Right lobe of liver (tissue), 6 donors: ENCODE data around the gene BEND5. TPM values are rescaled to one million over a fixed set of nuclear protein-coding genes. Genes with fewer than 3 reads are reported as not detected.

Experiments used
- ATAC-seq, 4 donors: fragments of 200-7000 bp; cut with Tn5 transposase; one replicate each; pipeline ENCODE4 v1.9.1; 2020; ENCODE audit warnings: mild to moderate bottlenecking in 4 of 4, moderate library complexity in 4 of 4
- DNase-seq, 3 donors: peaks; one replicate each; pipeline ENCODE4 v3.0.0-alpha.2; 2020
- H3K27ac ChIP-seq, 3 donors: fragments of 200-600 bp; one replicate each; pipeline ENCODE4 v1.8.0; 2022
- H3K27me3 ChIP-seq, 2 donors: fragments of 200-600 bp; one replicate each; pipeline ENCODE4 v1.8.0; 2022
- H3K36me3 ChIP-seq, 4 donors: fragments of 200-600 bp; sonication (generic) in 1 of 4; one replicate each; pipeline versions ENCODE4 v1.5.1 to v1.8.0; 2017 to 2022; ENCODE audit warnings: control low read depth in 1 of 4
- H3K4me1 ChIP-seq, 4 donors: fragments of 200-600 bp; sonication (generic) in 1 of 4; one replicate each; pipeline versions ENCODE4 v1.5.1 to v1.8.0; 2017 to 2022; ENCODE audit warnings: control low read depth in 1 of 4
- H3K4me3 ChIP-seq, 3 donors: fragments of 200-600 bp; one replicate each; pipeline ENCODE4 v1.8.0; 2022
- H3K9me3 ChIP-seq, 4 donors: fragments of 200-600 bp; sonication (generic) in 1 of 4; one replicate each; pipeline versions ENCODE4 v1.5.1 to v1.8.0; 2017 to 2022; ENCODE audit warnings: control low read depth in 1 of 4
- POLR2A ChIP-seq: fragments of 450-650 bp; IDR thresholded peaks from one replicate; pipeline ENCODE4 v1.6.1; 2017; ENCODE audit warnings: antibody characterized with exemption, mild to moderate bottlenecking
- WGBS: methylation state at CpG from one replicate; pipeline ENCODE4 v1.1.6; 2018; ENCODE audit warnings: low coverage, low lambda C conversion rate; ENCODE audit not compliant: insufficient coverage; ENCODE audit errors: missing lambda C conversion rate; 5-methylcytosine and 5-hydroxymethylcytosine counted together
- intact Hi-C, 2 donors: fragments of 100-400 bp; cut with DNase I; formaldehyde crosslinking; loops; one replicate each; pipeline versions ENCODE4 v1.11.2 to v1.14.1; 2022
- total RNA-seq, 6 experiments: library from RNA; depleted of rRNA in 2 of 6; stranded (reverse); fragments of >200 nt in 2 of 6; fragmentation: NEBNext Ultra II Directional in 3 of 6; extraction: Animal tissue kit (Norgen Biotek cat#: 25700) in 3 of 6; gene quantifications; one replicate each; pipeline versions ENCODE4 v1.1.0 to v1.2.4, GENCODE V29; 2016 to 2023
- TF ChIP-seq, protein P1 (sequence below), 4 donors: fragments of 200-600 bp in 3 of 4; fragments of 450-650 bp in 1 of 4; IDR thresholded peaks; one replicate each; pipeline versions ENCODE4 v1.5.1 to v1.8.0; 2016 to 2022; ENCODE audit warnings: antibody characterized with exemption in 4 of 4, mild to moderate bottlenecking in 2 of 4
- donor health status: DM: no; HTN: yes; CAD: no.
- donor health status: DM: no; HTN: no; CAD: no.
- donor health status: DM: no; HTN: no; CAD: no.
- donor health status: DM: no; HTN: yes; CAD: no.
- donor health status: DM: no; HTN: yes; CAD: no.

Gene BEND5
- total RNA-seq, 6 experiments from 2014 or later: 0.34 to 1.8 (median 0.47) TPM; not detected in 3

DNA sequence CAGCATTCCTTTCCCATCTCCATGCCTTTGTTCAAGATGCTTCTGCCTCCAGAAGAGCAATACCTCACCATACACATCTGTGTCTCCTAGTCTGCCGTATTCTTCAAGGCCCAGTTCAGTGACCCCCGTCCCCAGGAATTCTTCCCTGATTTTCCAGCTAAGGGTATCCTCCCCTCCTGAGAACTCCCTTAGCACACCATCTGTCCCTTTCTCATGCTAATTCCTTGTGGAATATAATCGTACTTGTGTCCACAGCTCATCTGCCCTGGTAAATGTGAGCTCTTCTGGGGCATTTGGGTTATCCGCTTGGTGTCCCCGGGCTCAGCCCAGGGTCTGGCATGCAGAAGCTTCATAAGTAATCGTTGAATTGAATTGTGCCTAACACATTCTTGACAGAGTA lies 40.9 kb downstream of the BEND5 start:
- no peaks in the 10 kb centered on the region for H3K27me3 ChIP-seq
- H3K36me3 ChIP-seq: no peaks in the 10 kb centered on the region
- 77% methylated on average over 6 of the region's 6 CpGs for WGBS
- TF ChIP-seq, protein P1, sequence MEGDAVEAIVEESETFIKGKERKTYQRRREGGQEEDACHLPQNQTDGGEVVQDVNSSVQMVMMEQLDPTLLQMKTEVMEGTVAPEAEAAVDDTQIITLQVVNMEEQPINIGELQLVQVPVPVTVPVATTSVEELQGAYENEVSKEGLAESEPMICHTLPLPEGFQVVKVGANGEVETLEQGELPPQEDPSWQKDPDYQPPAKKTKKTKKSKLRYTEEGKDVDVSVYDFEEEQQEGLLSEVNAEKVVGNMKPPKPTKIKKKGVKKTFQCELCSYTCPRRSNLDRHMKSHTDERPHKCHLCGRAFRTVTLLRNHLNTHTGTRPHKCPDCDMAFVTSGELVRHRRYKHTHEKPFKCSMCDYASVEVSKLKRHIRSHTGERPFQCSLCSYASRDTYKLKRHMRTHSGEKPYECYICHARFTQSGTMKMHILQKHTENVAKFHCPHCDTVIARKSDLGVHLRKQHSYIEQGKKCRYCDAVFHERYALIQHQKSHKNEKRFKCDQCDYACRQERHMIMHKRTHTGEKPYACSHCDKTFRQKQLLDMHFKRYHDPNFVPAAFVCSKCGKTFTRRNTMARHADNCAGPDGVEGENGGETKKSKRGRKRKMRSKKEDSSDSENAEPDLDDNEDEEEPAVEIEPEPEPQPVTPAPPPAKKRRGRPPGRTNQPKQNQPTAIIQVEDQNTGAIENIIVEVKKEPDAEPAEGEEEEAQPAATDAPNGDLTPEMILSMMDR (IDR thresholded peaks at IDR 0.05): no peak
- TF ChIP-seq POLR2A: no peak
- H3K4me3 ChIP-seq: no peak overlapping the region
- intact Hi-C loops: no loop called here
- no peaks in the 10 kb centered on the region for H3K9me3 ChIP-seq
- DNase-seq (no peak), ATAC-seq (no peak)
- no peaks in the 10 kb centered on the region for H3K4me1 ChIP-seq
- H3K27ac ChIP-seq: no peak overlapping the region

DNA sequence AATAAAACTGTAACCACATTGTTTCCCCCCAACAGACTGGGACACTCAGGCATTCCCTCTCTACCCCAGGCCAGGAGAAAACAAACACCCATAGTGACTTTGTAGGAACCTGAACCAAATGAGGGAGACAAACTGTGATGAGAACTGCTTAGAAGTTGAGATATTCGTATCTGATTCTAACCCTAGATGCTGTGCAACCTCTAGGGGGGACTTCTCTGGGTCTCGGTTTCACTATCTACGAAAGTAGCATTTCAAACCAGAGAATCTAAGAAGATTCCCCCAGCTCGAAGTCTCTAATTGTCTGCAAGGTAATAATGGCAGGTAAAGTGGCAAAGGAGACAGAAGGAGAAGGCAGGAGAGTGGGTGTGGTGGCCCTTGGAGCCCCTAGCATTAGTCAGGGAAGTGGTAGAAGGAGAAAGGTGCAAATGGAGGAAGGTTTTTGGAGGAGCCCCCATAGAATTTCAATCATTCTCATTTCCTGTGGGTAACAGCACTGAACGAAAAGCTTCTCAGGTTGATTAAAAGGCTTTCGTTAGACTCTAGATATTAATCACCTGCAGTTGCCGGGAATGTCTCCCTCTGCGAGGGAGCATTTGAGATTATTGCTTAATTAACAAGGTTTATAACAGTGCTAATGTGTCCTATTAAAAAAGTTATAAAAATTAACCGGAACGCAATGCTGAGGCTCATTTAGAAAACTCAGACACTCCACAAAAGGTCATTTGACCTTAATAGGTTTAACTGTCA lies 46.4 kb downstream of the BEND5 start:
- intact Hi-C loops: no loop called here
- Histone ChIP-seq H3K36me3 (no peaks in the 10 kb centered on the region), H3K9me3 (no peaks in the 10 kb centered on the region), H3K27ac (no peak overlapping the region), H3K27me3 (no peaks in the 10 kb centered on the region), H3K4me1 (no peaks in the 10 kb centered on the region), H3K4me3 (no peak overlapping the region)
- TF ChIP-seq, protein P1 (IDR thresholded peaks at IDR 0.05): no peak
- TF ChIP-seq POLR2A: no peak
- DNase-seq (no peak), ATAC-seq (no peak)
- 65% methylated on average over 10 of the region's 10 CpGs for WGBS

DNA sequence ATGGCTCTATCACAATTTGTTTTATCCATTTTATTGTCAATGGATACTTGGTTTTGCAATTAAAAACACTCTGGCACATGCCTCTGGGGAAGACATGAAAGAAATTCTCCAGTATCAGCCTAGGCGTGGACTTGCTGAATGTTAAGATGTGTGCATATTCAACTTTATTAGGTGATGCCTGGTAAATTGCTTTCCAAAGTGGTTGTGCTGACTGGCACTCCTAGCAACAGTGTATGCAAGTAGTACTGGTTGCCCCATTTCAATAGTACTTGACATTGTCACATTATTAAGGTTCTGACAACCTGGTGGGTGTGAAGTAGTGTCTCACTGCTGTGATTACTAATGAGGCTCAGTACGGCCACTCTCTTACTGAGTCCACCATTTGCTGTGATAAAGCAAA lies 48.1 kb downstream of the BEND5 start:
- H3K36me3 ChIP-seq: no peaks in the 10 kb centered on the region
- intact Hi-C loops: no loop called here
- 73% methylated on average over 1 of the region's 2 CpGs for WGBS
- H3K27me3 ChIP-seq: no peaks in the 10 kb centered on the region
- no peaks in the 10 kb centered on the region for H3K4me1 ChIP-seq
- ATAC-seq: no peak
- no peak for DNase-seq
- H3K4me3 ChIP-seq: no peak overlapping the region
- H3K9me3 ChIP-seq: no peaks in the 10 kb centered on the region
- no peak for TF ChIP-seq POLR2A
- TF ChIP-seq, protein P1 (IDR thresholded peaks at IDR 0.05): no peak
- no peak overlapping the region for H3K27ac ChIP-seq

DNA sequence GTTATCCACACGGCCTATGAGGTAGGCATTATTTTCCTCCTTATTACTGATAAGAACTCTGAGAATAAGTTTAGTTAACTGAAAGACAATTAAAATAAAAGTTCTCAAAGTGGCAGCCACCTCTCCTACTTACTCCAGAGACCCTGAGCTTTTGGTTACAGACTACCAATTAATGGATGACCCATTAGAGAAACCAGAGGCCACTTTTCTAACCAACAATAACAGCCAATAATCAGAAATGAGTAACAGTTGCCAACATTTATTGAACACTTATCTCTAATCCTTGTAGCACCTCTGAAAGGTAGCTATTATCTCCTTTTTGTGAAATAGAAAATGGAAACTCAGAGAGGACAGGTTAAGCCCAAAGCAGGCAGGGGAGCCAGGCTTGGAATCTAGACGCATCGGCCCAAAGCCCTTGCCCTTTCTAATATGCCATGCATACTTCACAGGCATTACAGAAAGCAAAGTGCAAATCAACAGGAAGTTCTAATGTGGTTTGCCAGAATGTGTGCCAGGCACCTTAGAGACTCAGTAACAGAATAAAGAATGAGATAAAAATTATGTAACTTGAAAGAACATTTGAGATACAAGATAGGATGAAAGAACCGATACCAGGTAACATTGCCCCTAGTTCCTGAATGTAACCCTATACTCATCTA lies 50.0 kb downstream of the BEND5 start:
- Histone ChIP-seq H3K4me3 (no peak overlapping the region), H3K27me3 (no peaks in the 10 kb centered on the region), H3K36me3 (no peaks in the 10 kb centered on the region), H3K27ac (no peak overlapping the region), H3K4me1 (no peaks in the 10 kb centered on the region), H3K9me3 (no peaks in the 10 kb centered on the region)
- DNase-seq (no peak), ATAC-seq (no peak)
- intact Hi-C loops: no loop called here
- no peak for TF ChIP-seq POLR2A
- TF ChIP-seq, protein P1 (IDR thresholded peaks at IDR 0.05): no peak
- WGBS: 72% methylated on average over 4 of the region's 4 CpGs
